Esophagus mucosa (tissue), 1 donor: ENCODE measurements around the gene EHF. TPM values are rescaled to one million over a fixed set of nuclear protein-coding genes. Genes with fewer than 3 reads are reported as not detected.
A peak's percentile ranks its signal among the peaks of the same experiment; 100 is the strongest.

Experiments used
- ATAC-seq: fragments of 200-7000 bp; cut with Tn5 transposase; one replicate; pipeline ENCODE4 v1.9.1; 2020
- total RNA-seq: library from RNA; stranded (reverse); gene quantifications from one replicate; pipeline ENCODE4 v1.2.4, GENCODE V29; 2023
- donor health status: DM: yes; HTN: yes; CAD: no.

The EHF gene
- total RNA-seq, 1 donor from 2014 or later, result 342 TPM

- ATAC-seq, result no peak
Observed at GRCh38 chr11:34625576-34625975, 4.7 kb downstream of the EHF start.

GRCh38 chr11:34626393-34626792 lies 5.5 kb downstream of the EHF start:
- no peak for ATAC-seq

GRCh38 chr11:34627197-34627596 lies 6.3 kb downstream of the EHF start:
- ATAC-seq, result no peak

DNA sequence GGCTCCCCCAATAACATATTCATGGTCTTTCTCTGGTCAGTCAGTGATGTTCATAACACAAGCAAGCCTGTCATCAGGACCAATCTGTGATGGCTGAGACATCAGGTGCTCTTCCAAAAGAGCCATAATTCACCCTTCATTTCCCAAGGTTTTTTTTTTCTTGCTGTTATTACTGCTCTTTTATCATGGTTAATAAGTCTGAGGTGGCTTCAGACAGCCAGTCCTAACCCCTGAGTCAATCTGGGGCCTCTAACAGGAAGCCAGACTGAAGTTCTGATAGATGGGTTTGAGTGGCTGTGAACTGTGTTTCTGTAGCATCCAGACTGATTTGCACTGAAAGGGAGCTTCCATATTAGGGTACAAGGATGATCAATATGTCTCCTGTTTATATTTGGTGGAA lies 8.8 kb downstream of the EHF start:
- ATAC-seq, result no peak

- peak; percentile 40 for ATAC-seq
Observed at GRCh38 chr11:34630544-34630943, 9.7 kb downstream of the EHF start.

GRCh38 chr11:34631297-34631696 lies 10.4 kb downstream of the EHF start:
- ATAC-seq, result no peak

GRCh38 chr11:34631737-34632104 lies 10.8 kb downstream of the EHF start:
- ATAC-seq, result peak; percentile 45

DNA sequence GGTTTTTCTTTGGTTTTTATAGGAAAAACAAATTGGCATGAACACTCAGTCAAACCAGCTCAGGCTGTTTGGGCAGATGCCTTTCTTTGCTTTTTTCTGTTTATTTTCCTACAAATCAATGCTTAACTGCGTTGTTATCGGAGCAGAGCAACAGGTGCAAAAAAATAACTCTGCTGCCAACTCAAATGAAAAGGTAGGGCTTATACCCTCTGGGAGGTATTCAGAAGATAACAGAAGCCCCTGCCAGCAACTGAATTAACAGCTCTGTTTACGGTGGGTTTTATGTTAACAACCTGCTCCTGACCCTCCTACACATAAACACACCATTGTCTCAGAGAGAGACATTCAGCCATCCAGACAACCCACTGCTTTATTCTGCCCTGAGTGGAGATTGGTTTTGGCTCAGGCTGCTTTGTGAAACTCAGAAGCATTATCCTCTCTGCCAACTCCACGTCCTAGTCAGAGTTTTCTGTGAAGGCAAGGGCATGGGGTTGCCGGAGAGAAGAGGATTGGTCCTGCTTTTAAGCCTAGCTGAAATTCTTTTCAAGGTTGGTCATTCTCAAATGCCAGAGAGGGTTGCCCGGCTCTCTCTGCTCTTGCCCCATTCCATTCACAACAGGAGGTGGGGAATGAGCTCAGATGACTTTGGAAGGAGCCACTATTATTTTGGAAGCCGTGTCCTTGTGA lies 11.4 kb downstream of the EHF start:
- ATAC-seq, result peak; percentile 24

DNA sequence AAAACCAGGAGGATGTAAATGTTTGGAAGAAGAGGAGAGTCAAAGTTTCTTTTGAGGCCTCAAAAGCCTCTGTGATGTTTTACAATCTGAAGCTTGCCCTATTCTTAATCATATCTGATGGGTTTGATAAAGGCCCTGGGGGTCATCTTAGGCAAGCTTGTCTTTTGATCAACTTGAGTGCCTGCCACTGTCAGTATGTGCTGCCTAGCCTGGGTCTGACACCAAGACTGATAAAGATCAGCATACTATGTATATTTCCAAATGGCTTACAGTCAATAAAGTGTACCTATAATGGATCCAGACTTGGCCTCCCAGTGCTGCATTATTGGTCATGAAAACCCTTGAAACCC lies 12.7 kb downstream of the EHF start:
- no peak for ATAC-seq

GRCh38 chr11:34633990-34634693 lies 13.2 kb downstream of the EHF start:
- ATAC-seq, result peak; percentile 37

DNA sequence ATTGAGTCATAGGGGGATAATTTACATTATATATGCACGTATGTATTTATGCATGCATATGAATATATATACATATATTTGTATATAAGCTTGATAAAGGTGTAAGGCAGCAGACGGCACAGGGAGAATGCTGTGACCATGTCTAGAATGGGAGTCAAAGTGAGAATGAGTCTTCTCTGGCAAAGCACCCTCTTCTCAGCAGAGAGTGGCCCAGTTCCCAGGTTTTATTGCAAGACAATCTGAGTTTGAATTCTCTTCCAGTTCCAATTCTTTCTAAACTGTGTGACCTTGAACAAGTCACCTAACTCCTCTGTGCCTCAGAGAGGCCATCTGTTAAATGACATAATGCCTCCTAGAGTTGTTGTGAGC lies 13.8 kb downstream of the EHF start:
- no peak for ATAC-seq

DNA sequence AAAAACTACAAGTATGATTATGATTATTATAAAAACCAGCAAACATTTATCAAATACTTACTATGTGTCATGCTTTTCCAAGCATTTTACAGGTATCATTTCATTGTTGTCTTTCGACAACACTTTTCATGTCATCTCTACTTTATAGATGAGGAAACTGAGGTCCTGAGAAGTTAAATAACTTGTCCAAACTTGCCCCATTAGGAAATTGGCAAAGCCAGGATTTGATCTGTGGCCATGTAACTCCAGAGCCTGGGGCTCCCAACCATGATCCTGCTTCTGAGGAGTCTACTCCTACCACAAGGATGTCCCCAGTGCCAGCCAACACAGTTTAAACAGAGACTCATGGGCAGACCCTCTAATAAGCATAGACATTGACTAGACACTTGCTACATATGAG lies 15.2 kb downstream of the EHF start:
- no peak for ATAC-seq

DNA sequence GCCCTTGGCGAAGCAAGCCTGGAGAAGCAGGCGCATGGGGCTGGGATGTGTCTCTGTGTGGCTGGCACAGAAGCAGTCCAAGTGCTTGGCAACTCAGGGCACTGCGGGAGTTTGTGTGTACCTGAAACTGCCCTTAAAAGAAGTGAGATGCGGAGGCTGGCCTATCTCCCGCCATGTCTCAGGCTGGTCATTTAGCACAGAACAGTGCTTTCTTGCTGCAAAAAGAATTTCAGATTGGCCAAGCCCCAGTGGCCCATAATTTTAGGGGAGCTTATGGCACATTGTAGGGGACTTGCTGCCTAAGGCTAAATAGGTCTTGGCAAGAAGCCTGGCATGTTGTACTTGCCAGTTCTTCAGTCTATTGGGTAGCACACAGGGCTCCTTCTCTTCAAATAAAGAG lies 16.4 kb downstream of the EHF start:
- no peak for ATAC-seq

GRCh38 chr11:34638897-34639296 lies 18.0 kb downstream of the EHF start:
- no peak for ATAC-seq

DNA sequence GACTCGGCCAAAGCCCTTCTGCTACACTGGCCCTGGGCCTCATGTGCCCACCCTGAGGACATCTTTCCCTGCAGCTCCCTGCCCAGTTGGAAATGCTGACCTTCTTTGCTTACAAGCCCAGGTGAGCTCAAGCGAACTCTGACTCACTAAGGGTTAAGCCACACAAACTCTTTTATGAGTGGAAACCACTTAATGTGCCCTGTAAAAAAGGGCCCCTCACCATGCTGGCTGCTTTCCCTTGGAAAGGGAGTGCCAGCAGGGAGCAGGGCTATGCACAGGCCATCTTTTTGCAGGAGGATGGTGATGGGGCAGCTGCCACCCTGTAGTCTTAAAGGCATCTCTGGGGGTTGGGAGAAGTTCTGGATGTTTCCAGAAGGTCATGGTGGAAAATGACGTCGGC lies 18.7 kb downstream of the EHF start:
- no peak for ATAC-seq

- ATAC-seq, result peak; percentile 77
Observed at GRCh38 chr11:34640050-34640923, 19.4 kb downstream of the EHF start.

DNA sequence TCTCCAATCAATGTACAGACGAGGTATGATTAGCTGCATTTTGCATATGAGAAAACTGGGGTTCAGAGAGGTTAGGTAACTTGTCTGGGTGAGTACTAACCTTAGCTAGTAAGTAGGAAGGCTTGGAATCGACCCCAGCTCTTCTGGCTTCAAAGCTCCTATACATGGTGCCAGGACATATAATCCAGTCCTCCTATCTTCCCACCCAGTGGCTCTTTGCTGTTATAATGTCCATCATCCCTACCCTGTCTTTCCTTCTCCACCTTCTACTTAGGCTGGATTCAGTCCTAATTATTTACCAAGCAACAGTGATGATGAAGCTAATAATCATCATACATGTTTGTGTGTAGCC lies 20.0 kb downstream of the EHF start:
- ATAC-seq, result no peak

- ATAC-seq, result no peak
Observed at GRCh38 chr11:34641456-34641855, 20.6 kb downstream of the EHF start.

- ATAC-seq, result no peak
Observed at GRCh38 chr11:34642001-34642554, 21.2 kb downstream of the EHF start.

GRCh38 chr11:34642873-34643272 lies 22.0 kb downstream of the EHF start:
- ATAC-seq, result no peak

DNA sequence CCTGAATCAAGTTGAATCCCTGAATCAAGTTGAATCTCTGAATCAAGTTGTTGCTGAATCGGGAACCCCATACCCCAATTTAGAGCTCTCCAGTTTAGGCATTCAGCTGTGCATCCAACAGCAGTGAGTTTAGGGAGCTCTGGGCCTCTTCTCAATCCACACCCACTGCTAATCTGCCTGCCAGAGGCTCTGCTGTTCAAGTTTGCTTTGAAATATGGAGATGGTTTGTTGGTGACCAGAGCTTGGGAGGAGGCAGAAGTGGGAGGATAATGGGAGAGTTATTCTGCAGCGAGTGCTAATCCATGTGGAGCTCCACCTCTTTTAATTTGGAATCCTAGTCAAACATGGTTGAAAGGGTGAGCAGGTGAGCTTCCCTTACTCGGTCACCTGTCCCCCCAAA lies 22.4 kb downstream of the EHF start:
- no peak for ATAC-seq

DNA sequence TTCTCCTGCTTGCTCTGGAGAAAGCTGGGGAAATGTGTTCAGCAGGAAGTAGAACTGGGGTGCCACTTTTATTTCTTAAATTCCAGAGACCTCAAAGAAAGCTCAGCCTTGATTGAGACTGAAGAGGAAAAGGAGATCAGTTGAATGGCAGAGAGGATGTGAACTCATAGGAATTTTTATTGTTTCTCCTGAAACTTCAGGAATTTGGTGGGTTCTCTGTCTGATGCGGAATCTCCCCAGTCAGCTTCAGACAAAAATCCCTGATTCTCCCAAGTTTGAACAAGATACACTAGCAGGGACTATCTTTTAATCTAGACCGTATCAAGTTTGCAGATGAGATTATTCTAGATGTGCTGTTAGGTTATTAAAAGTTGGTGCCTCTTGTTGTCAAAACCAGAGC lies 23.0 kb downstream of the EHF start:
- ATAC-seq, result no peak

DNA sequence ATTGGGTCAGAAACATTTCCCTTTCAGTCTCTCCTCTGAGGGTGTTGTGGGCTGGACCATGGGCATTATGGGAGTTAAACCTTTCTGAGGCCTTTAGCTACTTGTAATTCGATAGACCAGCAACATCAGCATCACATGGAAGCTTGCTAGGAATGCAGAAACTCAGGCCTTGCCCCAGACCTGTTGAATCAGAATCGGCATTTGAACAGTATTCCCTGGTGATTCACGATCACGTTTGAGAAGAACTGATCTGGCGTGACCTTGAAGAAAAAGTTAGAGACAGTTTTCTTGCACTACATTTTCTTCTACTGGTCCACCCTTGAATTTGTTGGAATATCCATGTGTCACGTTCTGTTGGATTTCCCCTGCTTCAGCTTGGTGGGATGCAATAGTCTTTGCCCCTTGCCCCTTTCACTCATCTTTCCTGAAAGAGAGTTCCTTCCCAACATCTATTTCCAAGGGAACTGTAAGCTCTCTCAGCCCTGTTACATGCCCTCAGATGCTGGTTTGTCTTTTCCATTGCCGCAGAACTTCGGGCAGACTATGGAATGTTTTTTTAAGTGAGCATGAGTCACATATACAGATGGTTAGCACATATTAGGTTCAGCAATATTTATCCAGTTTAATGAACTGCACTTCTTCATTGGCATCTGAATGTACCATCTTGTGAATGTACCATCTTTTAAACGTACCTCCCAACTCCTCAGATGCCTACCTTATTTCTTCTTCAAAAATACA lies 23.9 kb downstream of the EHF start:
- ATAC-seq, result peak; percentile 14
